Neutrophil (primary cell): ENCODE measurements around the gene SPESP1.
"Not testable (repeated sequence)": the region's sequence is repeated elsewhere in the genome, so short reads cannot be mapped to it uniquely, and the experiment has no call there.

Source experiments
- H3K27ac ChIP-seq: fragments of 200-600 bp; sonication (generic); 2 replicates; pipeline ENCODE4 v1.5.1; 2016; ENCODE audit warnings: mild to moderate bottlenecking, moderate library complexity
- H3K27me3 ChIP-seq: fragments of 200-600 bp; sonication (generic); 2 replicates; pipeline ENCODE4 v1.6.0; 2016; ENCODE audit warnings: mild to moderate bottlenecking
- H3K36me3 ChIP-seq: fragments of 200-600 bp; sonication (generic); 2 replicates; pipeline ENCODE4 v1.5.1; 2017
- H3K4me1 ChIP-seq, 2 experiments: fragments of 200-600 bp in 1 of 2; sonication (generic) in 1 of 2; 1 replicate in 1 of 2; 2 replicates in 1 of 2; pipeline versions ENCODE4 v1.5.1 to v1.6.1; 2013 to 2016; ENCODE audit warnings: low read depth in 1 of 2, low read length in 1 of 2, mild to moderate bottlenecking in 1 of 2, moderate library complexity in 1 of 2; ENCODE audit not compliant: control insufficient read depth in 1 of 2, insufficient read depth in 1 of 2
- H3K4me3 ChIP-seq, 2 experiments: fragments of 200-600 bp in 1 of 2; sonication (generic) in 1 of 2; 1 replicate in 1 of 2; 2 replicates in 1 of 2; pipeline ENCODE4 v1.5.1; 2013 to 2016; ENCODE audit warnings: low read depth in 1 of 2, low read length in 1 of 2, mild to moderate bottlenecking in 1 of 2, moderate library complexity in 1 of 2
- H3K9me3 ChIP-seq: fragments of 200-600 bp; sonication (generic); 2 replicates; pipeline ENCODE4 v1.5.1; 2016
- CTCF ChIP-seq: fragments of 200-600 bp; sonication (generic); IDR thresholded peaks from 2 replicates; pipeline ENCODE4 v1.5.1; 2016; ENCODE audit warnings: antibody characterized with exemption

The SPESP1 gene

DNA sequence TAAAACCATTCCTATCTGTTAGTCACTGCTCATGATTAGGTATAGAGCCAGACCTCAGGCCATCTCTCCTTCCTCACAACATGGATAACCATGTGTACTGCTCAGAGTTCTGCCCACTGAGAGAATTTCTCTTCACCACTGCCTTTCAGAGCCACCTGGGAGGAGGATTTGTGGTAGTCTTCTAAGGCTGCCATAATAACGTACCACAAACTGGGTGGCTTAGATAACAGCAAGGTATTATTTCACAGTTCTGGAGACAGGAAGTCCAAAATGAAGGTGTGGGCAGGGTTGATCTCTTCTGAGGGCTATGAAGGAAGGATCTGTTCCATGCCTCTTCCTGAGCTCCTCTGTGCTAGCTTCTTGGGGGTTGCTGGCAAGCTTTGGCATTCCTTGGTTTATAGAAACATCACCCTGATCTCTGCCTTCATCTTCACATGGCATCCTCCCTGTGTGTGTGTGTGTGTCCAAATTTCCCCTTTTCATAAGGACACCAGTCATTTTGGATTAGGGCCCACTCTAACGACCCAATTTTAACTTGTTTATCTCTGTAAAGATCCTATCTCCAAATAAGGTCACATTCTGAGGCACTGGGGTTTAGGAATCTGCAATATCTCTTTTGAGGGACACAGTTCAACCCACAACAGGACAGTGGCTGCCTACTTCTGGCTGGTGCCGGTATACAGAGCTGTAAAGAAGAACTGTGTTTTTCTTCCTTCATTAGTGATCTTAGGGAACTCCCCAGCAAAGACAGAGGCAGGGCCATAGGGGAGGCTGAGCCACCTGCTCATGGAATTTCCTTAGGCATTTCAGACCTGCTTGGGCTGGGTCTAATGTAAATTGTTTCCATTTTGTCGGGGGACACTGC, 42.1 kb downstream of the SPESP1 start:
- no peak for TF ChIP-seq CTCF
- Histone ChIP-seq H3K4me3 (no peak overlapping the region), H3K9me3 (no peaks in the 10 kb centered on the region), H3K36me3 (no peaks in the 10 kb centered on the region), H3K27me3 (no peaks in the 10 kb centered on the region), H3K4me1 (no peaks in the 10 kb centered on the region), H3K27ac (no peak overlapping the region)

DNA sequence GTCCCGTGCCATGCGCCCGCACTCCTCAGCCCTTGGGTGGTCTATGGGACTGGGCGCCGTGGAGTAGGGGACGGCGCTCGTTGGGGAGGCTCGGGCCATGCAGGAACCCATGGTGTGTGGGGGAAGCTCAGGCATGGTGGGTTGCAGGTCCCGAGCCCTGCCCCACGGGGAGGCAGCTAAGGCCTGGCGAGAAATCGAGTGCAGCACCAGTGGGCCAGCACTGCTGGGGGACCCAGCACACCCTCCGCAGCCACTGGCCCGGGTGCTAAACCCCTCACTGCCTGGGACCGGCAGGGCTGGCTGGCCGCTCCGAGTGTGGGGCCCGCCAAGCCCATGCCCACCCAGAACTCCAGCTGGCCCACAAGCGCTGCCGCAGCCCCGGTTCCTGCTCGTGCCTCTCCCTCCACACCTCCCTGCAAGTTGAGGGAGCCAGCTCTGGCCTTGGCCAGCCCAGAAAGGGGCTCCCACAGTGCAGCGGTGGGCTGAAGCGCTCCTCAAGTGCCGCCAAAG, 45.4 kb downstream of the SPESP1 start:
- not testable (repeated sequence) for H3K4me3 ChIP-seq, H3K9me3 ChIP-seq, H3K36me3 ChIP-seq, H3K27me3 ChIP-seq, H3K27ac ChIP-seq, H3K4me1 ChIP-seq

GRCh38 chr15:68977426-68977825, 47.1 kb downstream of the SPESP1 start:
- H3K9me3 ChIP-seq, H3K27me3 ChIP-seq, H3K4me3 ChIP-seq: not testable (repeated sequence)

GRCh38 chr15:68979006-68979405, 48.7 kb downstream of the SPESP1 start:
- H3K36me3 ChIP-seq: no peaks in the 10 kb centered on the region
- TF ChIP-seq CTCF: no peak
- no peak overlapping the region for H3K27ac ChIP-seq
- peaks cover 8% of the 10 kb centered on the region for H3K27me3 ChIP-seq
- no peak overlapping the region for H3K4me3 ChIP-seq
- H3K4me1 ChIP-seq: no peaks in the 10 kb centered on the region
- no peaks in the 10 kb centered on the region for H3K9me3 ChIP-seq

More at GRCh38 chr15:68977426-68977825, 47.1 kb downstream of the SPESP1 start:
- H3K27ac ChIP-seq, H3K36me3 ChIP-seq, H3K4me1 ChIP-seq: not testable (repeated sequence)

GRCh38 chr15:68979816-68980215, 49.5 kb downstream of the SPESP1 start:
- Histone ChIP-seq H3K27me3 (peaks cover 8% of the 10 kb centered on the region), H3K36me3 (no peaks in the 10 kb centered on the region), H3K27ac (no peak overlapping the region), H3K4me1 (no peaks in the 10 kb centered on the region), H3K4me3 (no peak overlapping the region), H3K9me3 (no peaks in the 10 kb centered on the region)
- no peak for TF ChIP-seq CTCF

DNA sequence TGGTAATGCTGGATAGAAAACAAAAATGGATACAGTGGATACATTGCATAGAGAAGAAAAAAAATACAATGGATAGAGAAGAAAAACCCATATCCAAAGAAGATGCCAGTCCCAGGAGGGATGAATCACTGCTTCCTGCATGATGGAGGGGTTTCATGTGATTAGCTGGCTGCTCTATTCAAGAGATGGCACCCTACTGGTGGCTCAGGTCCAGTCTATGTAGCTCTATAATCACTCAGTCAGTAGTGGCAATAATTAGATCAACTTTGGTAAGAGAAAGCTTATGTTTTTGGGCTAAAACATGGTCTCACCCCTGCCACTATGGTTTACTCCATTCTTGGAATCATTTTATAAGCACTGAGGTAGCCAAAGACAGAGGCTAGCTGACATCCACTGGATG, 50.5 kb downstream of the SPESP1 start:
- no peaks in the 10 kb centered on the region for H3K36me3 ChIP-seq
- TF ChIP-seq CTCF: no peak
- H3K4me1 ChIP-seq: no peaks in the 10 kb centered on the region
- H3K27me3 ChIP-seq: peaks cover 8% of the 10 kb centered on the region
- no peak overlapping the region for H3K27ac ChIP-seq
- no peaks in the 10 kb centered on the region for H3K9me3 ChIP-seq
- H3K4me3 ChIP-seq: no peak overlapping the region
